ENCODE results near the gene ZDHHC22. TPM values are rescaled to one million over a fixed set of nuclear protein-coding genes. Genes with fewer than 3 reads are reported as not detected.
A peak's percentile ranks its signal among the peaks of the same experiment; 100 is the strongest.

The ZDHHC22 gene
- total RNA-seq, 5 donors from 2014 or later (not counting 1 experiment from before 2014, with no cell fraction given) = 0.06 TPM; not detected in 4

DNA sequence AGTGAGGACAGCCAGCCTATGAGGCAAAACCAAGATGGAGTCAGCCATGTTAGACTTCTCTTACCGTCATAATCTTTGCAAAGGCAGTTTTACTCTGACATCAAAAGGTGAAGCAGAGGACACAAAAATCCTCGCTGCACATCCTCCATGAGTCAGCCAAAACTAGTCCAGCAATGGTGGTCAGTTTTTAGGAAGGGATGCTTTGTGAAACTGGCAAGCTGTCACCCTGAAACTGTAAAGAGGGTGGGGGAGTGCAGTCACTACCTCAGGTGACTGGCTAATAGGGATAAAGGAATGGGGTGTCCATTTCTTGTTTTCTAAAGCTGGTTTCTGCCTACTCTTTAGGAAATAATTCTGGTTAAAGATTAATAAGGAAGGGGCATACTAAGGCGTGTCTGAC, 48.9 kb downstream of the ZDHHC22 start:
- no peaks in the 10 kb centered on the region for H3K27me3 ChIP-seq (replicated peaks in 1 of 2; ENCODE audit: control insufficient read depth in 2 of 2, extremely low read depth in 1 of 2, insufficient read depth in 2 of 2, low read length in 1 of 2)
- no peak overlapping the region for H3K4me3 ChIP-seq (ENCODE audit: control insufficient read depth in 1 of 2, extremely low read depth in 1 of 2, low read length in 1 of 2)
- Mint-ChIP-seq H3K27ac (no peak overlapping the region), H3K9me3 (peaks cover 0 to 11% (median 9%) of the 10 kb centered on the region in 3 donors), H3K4me1 (peaks cover 18 to 26% (median 24%) of the 10 kb centered on the region in 3 donors), H3K4me3 (no peak overlapping the region), H3K36me3 (peaks cover 4% of the 10 kb centered on the region), H3K27me3 (no peaks in the 10 kb centered on the region)
- POLR2A ChIA-PET = no interaction called here
- no peak overlapping the region for H3K27ac ChIP-seq (ENCODE audit: low read length)
- no peaks in the 10 kb centered on the region for H3K36me3 ChIP-seq (ENCODE audit: control insufficient read depth in 2 of 2, extremely low read depth in 1 of 2, insufficient read depth in 1 of 2, low read length in 1 of 2)
- 63% methylated on average over 1 of the region's 3 CpGs for WGBS (ENCODE audit: insufficient coverage)
- DNase-seq (no peak), ATAC-seq (replicated peaks in 1 of 4) (no peak)
- no peaks in the 10 kb centered on the region for H3K9me3 ChIP-seq
- peaks cover 8 to 10% of the 10 kb centered on the region in 2 experiments for H3K4me1 ChIP-seq (ENCODE audit: control insufficient read depth in 1 of 2, extremely low read depth in 1 of 2, insufficient read depth in 2 of 2, low read length in 2 of 2)
- CTCF ChIA-PET = interaction anchor here (0.7 to 2.3 kb wide), 3 partner anchors 22 to 220 kb away, joined by 3 to 7 read pairs (median 3); no protein-coding TSS in a partner anchor

DNA sequence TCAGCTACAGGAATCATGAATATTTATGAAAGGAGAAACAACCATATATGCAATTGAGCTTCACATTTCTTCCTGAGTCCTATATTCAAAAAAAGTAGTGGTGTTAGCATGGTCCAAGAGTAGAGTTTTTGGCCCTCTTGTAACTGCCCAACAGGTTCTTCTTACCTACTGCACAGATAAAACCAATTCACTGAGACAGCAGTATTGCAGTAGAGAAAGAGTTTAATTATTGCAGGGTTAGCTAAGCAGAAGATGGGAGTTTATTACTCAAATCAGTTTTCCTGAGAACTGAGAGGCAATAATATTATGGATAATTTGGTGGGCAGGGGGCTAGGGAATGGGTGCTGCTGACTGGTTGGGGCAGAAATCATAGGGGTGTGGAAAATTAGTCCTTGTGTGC, 50.1 kb downstream of the ZDHHC22 start:
- CTCF ChIA-PET = interaction anchor here (0.7 to 2.3 kb wide), 5 partner anchors 20 to 216 kb away, joined by 3 to 7 read pairs (median 5); no protein-coding TSS in a partner anchor
- Mint-ChIP-seq H3K4me3 (no peak overlapping the region), H3K27ac (no peak overlapping the region), H3K9me3 (peaks cover 0 to 11% (median 9%) of the 10 kb centered on the region in 3 donors), H3K36me3 (peaks cover 4% of the 10 kb centered on the region), H3K4me1 (peaks cover 8 to 17% (median 15%) of the 10 kb centered on the region in 3 donors), H3K27me3 (no peaks in the 10 kb centered on the region)
- Histone ChIP-seq H3K36me3 (ENCODE audit: control insufficient read depth in 2 of 2, extremely low read depth in 1 of 2, insufficient read depth in 1 of 2, low read length in 1 of 2) (no peaks in the 10 kb centered on the region), H3K9me3 (no peaks in the 10 kb centered on the region), H3K4me3 (ENCODE audit: control insufficient read depth in 1 of 2, extremely low read depth in 1 of 2, low read length in 1 of 2) (no peak overlapping the region), H3K27ac (ENCODE audit: low read length) (no peak overlapping the region), H3K27me3 (replicated peaks in 1 of 2; ENCODE audit: control insufficient read depth in 2 of 2, extremely low read depth in 1 of 2, insufficient read depth in 2 of 2, low read length in 1 of 2) (no peaks in the 10 kb centered on the region), H3K4me1 (ENCODE audit: control insufficient read depth in 1 of 2, extremely low read depth in 1 of 2, insufficient read depth in 2 of 2, low read length in 2 of 2) (peaks cover under 1 to 4% of the 10 kb centered on the region in 2 experiments)
- DNase-seq (no peak), ATAC-seq (replicated peaks in 1 of 4) (no peak)
- POLR2A ChIA-PET = no interaction called here

GRCh38 chr14:77088645-77089044, 52.9 kb downstream of the ZDHHC22 start:
- Histone ChIP-seq H3K27ac (ENCODE audit: low read length) (no peak overlapping the region), H3K9me3 (no peaks in the 10 kb centered on the region), H3K4me3 (ENCODE audit: control insufficient read depth in 1 of 2, extremely low read depth in 1 of 2, low read length in 1 of 2) (no peak overlapping the region), H3K36me3 (ENCODE audit: control insufficient read depth in 2 of 2, extremely low read depth in 1 of 2, insufficient read depth in 1 of 2, low read length in 1 of 2) (no peaks in the 10 kb centered on the region), H3K4me1 (ENCODE audit: control insufficient read depth in 1 of 2, extremely low read depth in 1 of 2, insufficient read depth in 2 of 2, low read length in 2 of 2) (peaks cover 0 to 14% of the 10 kb centered on the region in 2 experiments), H3K27me3 (replicated peaks in 1 of 2; ENCODE audit: control insufficient read depth in 2 of 2, extremely low read depth in 1 of 2, insufficient read depth in 2 of 2, low read length in 1 of 2) (peaks cover 0 to 2% of the 10 kb centered on the region in 2 experiments)
- ChIA-PET CTCF (interaction anchor here (0.5 to 1.2 kb wide), 3 partner anchors 17 to 40 kb away, joined by 4 to 9 read pairs (median 5); no protein-coding TSS in a partner anchor), POLR2A (no interaction called here)
- H3K9me3 Mint-ChIP-seq = peaks cover 0 to 11% (median 9%) of the 10 kb centered on the region in 3 donors
- no peaks in the 10 kb centered on the region for H3K27me3 Mint-ChIP-seq
- H3K36me3 Mint-ChIP-seq = peaks cover 4% of the 10 kb centered on the region
- H3K4me1 Mint-ChIP-seq = peaks cover 4 to 11% (median 7%) of the 10 kb centered on the region in 3 donors
- no peak overlapping the region for H3K27ac Mint-ChIP-seq
- no CpG with 5 or more reads among the region's 2 CpGs for WGBS (ENCODE audit: insufficient coverage)
- no peak for ATAC-seq (replicated peaks in 1 of 4)
- no peak for DNase-seq
- no peak overlapping the region for H3K4me3 Mint-ChIP-seq

DNA sequence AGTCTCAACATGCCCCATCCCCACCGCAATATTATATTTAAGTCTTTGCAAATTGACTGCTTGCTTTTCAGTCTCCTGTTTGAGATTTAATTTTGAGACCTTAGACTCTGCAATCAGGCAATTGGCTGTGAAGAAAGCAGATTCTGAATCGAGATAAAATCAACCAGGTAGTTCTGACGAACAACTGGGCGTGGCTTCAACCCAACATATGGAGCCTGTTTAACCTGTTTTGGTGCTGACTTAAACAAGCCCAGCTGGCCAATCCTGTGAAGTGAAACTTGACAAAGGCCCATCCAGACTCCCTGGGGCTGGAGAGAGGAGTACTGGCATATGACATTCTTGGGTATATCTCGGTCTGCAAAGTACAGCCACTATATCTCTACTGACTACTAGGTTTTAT, 53.4 kb downstream of the ZDHHC22 start:
- H3K4me1 Mint-ChIP-seq = peaks cover 4 to 11% (median 7%) of the 10 kb centered on the region in 3 donors
- Histone ChIP-seq H3K4me1 (ENCODE audit: control insufficient read depth in 1 of 2, extremely low read depth in 1 of 2, insufficient read depth in 2 of 2, low read length in 2 of 2) (peaks cover 0 to 14% of the 10 kb centered on the region in 2 experiments), H3K36me3 (ENCODE audit: control insufficient read depth in 2 of 2, extremely low read depth in 1 of 2, insufficient read depth in 1 of 2, low read length in 1 of 2) (no peaks in the 10 kb centered on the region), H3K4me3 (ENCODE audit: control insufficient read depth in 1 of 2, extremely low read depth in 1 of 2, low read length in 1 of 2) (no peak overlapping the region), H3K27me3 (replicated peaks in 1 of 2; ENCODE audit: control insufficient read depth in 2 of 2, extremely low read depth in 1 of 2, insufficient read depth in 2 of 2, low read length in 1 of 2) (peaks cover 0 to 2% of the 10 kb centered on the region in 2 experiments), H3K9me3 (no peaks in the 10 kb centered on the region), H3K27ac (ENCODE audit: low read length) (no peak overlapping the region)
- 50% methylated on average over 3 of the region's 5 CpGs for WGBS (ENCODE audit: insufficient coverage)
- no peak overlapping the region for H3K27ac Mint-ChIP-seq
- H3K9me3 Mint-ChIP-seq = peaks cover 0 to 11% (median 9%) of the 10 kb centered on the region in 3 donors
- ATAC-seq (replicated peaks in 1 of 4) (peak in 1 of 4 experiments; percentile 26), DNase-seq (peak in 2 of 35 experiments; percentile 9 to 22)
- peaks cover 4% of the 10 kb centered on the region for H3K36me3 Mint-ChIP-seq
- ChIA-PET POLR2A (no interaction called here), CTCF (interaction anchor here in 1 of 2 donors (0.5 kb wide), 1 partner anchor 40 kb away, joined by 5 read pairs; no protein-coding TSS in a partner anchor)
- no peak overlapping the region for H3K4me3 Mint-ChIP-seq
- no peaks in the 10 kb centered on the region for H3K27me3 Mint-ChIP-seq

GRCh38 chr14:77087631-77088030, 54.0 kb downstream of the ZDHHC22 start:
- ATAC-seq (replicated peaks in 1 of 4) (no peak), DNase-seq (no peak)
- no peak overlapping the region for H3K27ac ChIP-seq (ENCODE audit: low read length)
- H3K27ac Mint-ChIP-seq = no peak overlapping the region
- H3K4me3 Mint-ChIP-seq = no peak overlapping the region
- no peak overlapping the region for H3K4me3 ChIP-seq (ENCODE audit: control insufficient read depth in 1 of 2, extremely low read depth in 1 of 2, low read length in 1 of 2)
- ChIA-PET POLR2A (no interaction called here), CTCF (no interaction called here)
- H3K9me3 Mint-ChIP-seq = peaks cover 0 to 11% (median 9%) of the 10 kb centered on the region in 3 donors
- H3K4me1 Mint-ChIP-seq = peaks cover 4 to 11% (median 7%) of the 10 kb centered on the region in 3 donors
- H3K27me3 Mint-ChIP-seq = no peaks in the 10 kb centered on the region
- H3K36me3 ChIP-seq (ENCODE audit: control insufficient read depth in 2 of 2, extremely low read depth in 1 of 2, insufficient read depth in 1 of 2, low read length in 1 of 2) = no peaks in the 10 kb centered on the region
- H3K27me3 ChIP-seq (replicated peaks in 1 of 2; ENCODE audit: control insufficient read depth in 2 of 2, extremely low read depth in 1 of 2, insufficient read depth in 2 of 2, low read length in 1 of 2) = peaks cover 0 to 2% of the 10 kb centered on the region in 2 experiments
- peaks cover 4% of the 10 kb centered on the region for H3K36me3 Mint-ChIP-seq
- H3K4me1 ChIP-seq (ENCODE audit: control insufficient read depth in 1 of 2, extremely low read depth in 1 of 2, insufficient read depth in 2 of 2, low read length in 2 of 2) = peaks cover 0 to 14% of the 10 kb centered on the region in 2 experiments
- H3K9me3 ChIP-seq = no peaks in the 10 kb centered on the region
- WGBS (ENCODE audit: insufficient coverage) = 67% methylated on average over 1 of the region's 3 CpGs

DNA sequence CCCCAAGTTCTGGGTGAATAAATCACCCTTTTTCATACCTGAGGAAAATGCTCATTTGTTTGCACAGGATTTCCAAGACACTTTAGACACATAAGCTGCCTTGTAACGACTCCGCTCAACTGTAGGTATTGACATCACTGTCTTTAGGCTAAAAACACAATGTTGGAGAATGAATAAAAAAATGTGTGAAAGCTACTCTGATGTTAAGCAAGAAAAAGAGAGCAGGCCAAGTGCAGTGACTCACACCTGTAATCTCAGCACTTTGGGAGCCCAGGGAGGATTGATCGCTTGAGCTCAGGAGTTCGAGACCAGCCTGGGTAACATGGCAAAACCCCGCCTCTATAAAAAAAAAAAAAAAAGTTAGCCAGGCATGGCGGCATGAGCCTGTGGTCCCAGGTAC, 54.6 kb downstream of the ZDHHC22 start:
- no peaks in the 10 kb centered on the region for H3K9me3 ChIP-seq
- POLR2A ChIA-PET = no interaction called here
- H3K36me3 ChIP-seq (ENCODE audit: control insufficient read depth in 2 of 2, extremely low read depth in 1 of 2, insufficient read depth in 1 of 2, low read length in 1 of 2) = no peaks in the 10 kb centered on the region
- CTCF ChIA-PET = interaction anchor here (0.6 to 3.9 kb wide), 7 partner anchors 8 to 381 kb away, joined by 4 to 18 read pairs (median 5); no protein-coding TSS in a partner anchor
- H3K4me1 Mint-ChIP-seq = peaks cover 4 to 11% (median 7%) of the 10 kb centered on the region in 3 donors
- ATAC-seq (replicated peaks in 1 of 4) (no peak), DNase-seq (no peak)
- H3K36me3 Mint-ChIP-seq = peaks cover 4% of the 10 kb centered on the region
- WGBS (ENCODE audit: insufficient coverage) = 80% methylated on average over 1 of the region's 6 CpGs
- H3K27me3 ChIP-seq (replicated peaks in 1 of 2; ENCODE audit: control insufficient read depth in 2 of 2, extremely low read depth in 1 of 2, insufficient read depth in 2 of 2, low read length in 1 of 2) = peaks cover 0 to 2% of the 10 kb centered on the region in 2 experiments
- no peak overlapping the region for H3K4me3 ChIP-seq (ENCODE audit: control insufficient read depth in 1 of 2, extremely low read depth in 1 of 2, low read length in 1 of 2)
- no peaks in the 10 kb centered on the region for H3K27me3 Mint-ChIP-seq
- H3K4me1 ChIP-seq (ENCODE audit: control insufficient read depth in 1 of 2, extremely low read depth in 1 of 2, insufficient read depth in 2 of 2, low read length in 2 of 2) = peaks cover 0 to 14% of the 10 kb centered on the region in 2 experiments
- no peak overlapping the region for H3K27ac ChIP-seq (ENCODE audit: low read length)
- H3K27ac Mint-ChIP-seq = no peak overlapping the region
- H3K4me3 Mint-ChIP-seq = no peak overlapping the region
- H3K9me3 Mint-ChIP-seq = peaks cover 0 to 11% (median 9%) of the 10 kb centered on the region in 3 donors

All from T-cell (primary cell).